Fibroblast of pulmonary artery (primary cell): ENCODE measurements around the gene LRCH2.
A peak's percentile ranks its signal among the peaks of the same experiment; 100 is the strongest.

Experiments
- DNase-seq: peaks from one replicate; pipeline ENCODE4 v3.0.0-alpha.2; 2010; ENCODE audit warnings: low read depth
- H3K4me3 ChIP-seq: replicated peaks from 2 replicates; pipeline ENCODE4 v1.5.1; 2011; ENCODE audit warnings: low read depth, mild to moderate bottlenecking, control low read depth, low read length, moderate library complexity
- CTCF ChIP-seq: IDR thresholded peaks from 2 replicates; pipeline ENCODE4 v1.5.1; 2011; ENCODE audit warnings: mild to moderate bottlenecking, control low read depth, low read length, inconsistent platforms; ENCODE audit errors: missing control alignments

LRCH2 gene

GRCh38 chrX:115183980-115184379, 49.9 kb downstream of the LRCH2 start:
- TF ChIP-seq CTCF, result no peak
- H3K4me3 ChIP-seq, result no peak overlapping the region
- peak; percentile 7 for DNase-seq

DNA sequence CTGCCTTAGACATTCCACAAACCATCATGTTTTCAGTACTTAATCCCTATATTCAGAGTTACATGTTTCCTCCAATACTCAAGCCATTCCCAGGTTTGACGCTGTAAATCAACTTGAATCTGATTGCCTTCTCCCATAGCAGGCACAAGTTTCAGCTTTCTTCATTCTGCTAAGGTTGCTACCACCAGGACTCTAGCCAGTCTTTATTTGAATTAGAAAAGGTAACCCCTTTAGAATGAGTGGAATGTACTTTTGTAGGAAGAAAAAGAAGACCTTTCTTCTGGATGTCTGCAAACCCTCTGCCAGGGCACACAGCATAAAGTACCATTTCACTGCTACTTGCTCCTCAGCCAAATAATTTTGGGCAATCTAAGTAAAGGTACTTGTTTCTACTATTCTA, 55.4 kb downstream of the LRCH2 start:
- H3K4me3 ChIP-seq, result no peak overlapping the region
- no peak for TF ChIP-seq CTCF
- no peak for DNase-seq

- DNase-seq, result peak; percentile 14
- no peak for TF ChIP-seq CTCF
- H3K4me3 ChIP-seq, result no peak overlapping the region
Measured at GRCh38 chrX:115177932-115178331, 56.0 kb downstream of the LRCH2 start.

GRCh38 chrX:115174548-115174947, 59.3 kb downstream of the LRCH2 start:
- H3K4me3 ChIP-seq, result no peak overlapping the region
- TF ChIP-seq CTCF, result no peak
- peak; percentile 3 for DNase-seq

GRCh38 chrX:115173181-115173580, 60.7 kb downstream of the LRCH2 start:
- DNase-seq, result no peak
- no peak for TF ChIP-seq CTCF
- no peak overlapping the region for H3K4me3 ChIP-seq

GRCh38 chrX:115147220-115147619, 86.7 kb downstream of the LRCH2 start:
- TF ChIP-seq CTCF, result peak; percentile 33
- DNase-seq, result peak; percentile 45
- H3K4me3 ChIP-seq, result no peak overlapping the region

GRCh38 chrX:115142057-115142456, 91.8 kb downstream of the LRCH2 start:
- no peak for DNase-seq
- H3K4me3 ChIP-seq, result no peak overlapping the region
- TF ChIP-seq CTCF, result no peak
